Cardiac ventricle fibroblast (primary cell): Measurements from ENCODE around the gene NTMT1. TPM values are rescaled to one million over a fixed set of nuclear protein-coding genes. Genes with fewer than 3 reads are reported as not detected.

Experiments
- total RNA-seq: library from RNA; depleted of rRNA; stranded (reverse); fragments of >200 nt; gene quantifications from 2 replicates; pipeline ENCODE4 v1.2.3, GENCODE V29; 2015

Gene NTMT1
- total RNA-seq = 17.6 and 27.1 TPM in 2 replicates

GRCh38 chr9:129626079-129626624 is at the start of gene NTMT1:
NTMT1 (plus strand) TSS chr9:129626163; CDS start chr9:129632704, 6,541 bp downstream.

DNA sequence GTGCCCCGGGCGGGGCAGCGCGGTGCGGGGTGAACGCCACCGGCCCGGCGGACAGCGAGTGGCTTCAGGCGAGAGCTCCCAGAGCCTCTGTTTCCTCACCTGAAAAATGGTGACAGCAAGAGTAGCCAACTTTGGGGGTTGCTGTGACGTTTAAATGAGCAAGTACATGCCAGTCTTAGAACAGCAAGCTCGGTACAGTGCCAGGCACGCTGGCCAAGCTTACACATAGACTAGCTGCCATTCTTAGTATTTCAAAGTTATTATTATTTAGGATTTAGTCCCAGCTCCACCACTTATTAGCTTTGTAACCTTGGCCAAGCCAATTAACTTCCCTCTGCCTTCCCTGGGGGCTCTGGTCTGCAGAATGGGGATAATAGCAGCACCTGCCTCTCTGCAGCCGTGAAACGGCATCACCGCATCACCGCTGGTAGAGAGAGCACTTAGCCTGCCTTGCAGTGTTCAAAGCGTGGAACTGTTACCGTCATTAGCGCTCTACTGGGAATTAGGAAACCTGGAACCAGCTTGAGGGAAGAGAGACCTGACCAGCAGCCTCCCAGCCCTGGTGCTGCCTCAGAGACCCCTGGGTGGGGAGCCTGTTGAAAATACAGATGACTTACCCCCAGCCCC is 5.2 kb upstream of the NTMT1 start, which contains the start of gene C9orf50:
C9orf50 (minus strand) TSS at position 433 of the 627 bp plus-strand sequence. CDS start 527 bp downstream, outside the sequence.

DNA sequence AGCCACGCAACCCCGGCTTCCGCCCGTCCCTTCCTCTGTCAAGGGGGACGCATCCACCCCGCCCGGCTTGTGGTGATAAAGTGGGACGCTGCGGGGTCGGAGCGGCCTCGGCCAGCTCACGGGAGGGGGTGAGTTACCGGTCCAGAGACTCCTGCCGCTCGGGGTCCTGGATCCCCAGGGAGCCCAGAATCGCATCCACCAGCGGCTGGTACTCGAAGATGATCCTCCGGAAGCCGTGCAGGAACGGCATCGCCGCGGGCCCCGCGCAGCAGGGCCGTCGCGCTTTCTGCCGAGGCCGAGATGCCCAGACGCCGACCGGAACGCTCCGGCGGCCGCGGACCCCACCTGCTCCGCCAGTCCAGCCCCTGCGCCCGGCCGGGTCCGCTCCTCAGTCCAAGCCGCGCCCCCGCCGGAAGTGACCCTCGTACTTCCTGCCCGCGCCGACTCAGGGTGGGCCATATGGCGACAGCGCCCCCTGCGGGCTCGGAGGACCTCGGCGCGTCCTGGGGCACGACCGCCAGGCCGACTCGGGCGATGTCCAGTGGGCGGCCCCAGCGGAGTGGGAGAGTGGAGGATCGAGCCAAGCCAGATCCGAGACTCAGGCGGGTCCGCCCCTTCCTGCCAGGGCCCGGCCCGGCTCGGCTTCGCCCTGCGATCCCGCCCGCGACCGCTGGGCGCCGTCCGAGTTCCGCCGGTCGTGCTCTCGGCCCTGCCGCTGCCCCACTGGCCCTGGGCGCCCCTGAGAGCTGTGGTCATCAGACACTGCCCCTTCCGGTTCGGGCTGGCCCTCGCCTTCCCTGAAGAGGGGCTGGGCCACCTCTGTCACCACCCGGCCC is 16.0 kb downstream of the NTMT1 start, which contains the start of gene ASB6:
ASB6 (minus strand) TSS at position 402 of the 836 bp plus-strand sequence; CDS start at position 250, 152 bp downstream.

GRCh38 chr9:129665389-129665775 is 39.4 kb downstream of the NTMT1 start, which contains the start of gene PRRX2:
PRRX2 (plus strand) TSS chr9:129665647; CDS start chr9:129665868, 221 bp downstream.

Other genes starting within 250 kb of the NTMT1 start
- 0.12 TPM in 1 of 2 replicates, not detected in the other for gene C9orf50, start 5.1 kb upstream of the NTMT1 start, total RNA-seq
- 10.4 and 11.4 TPM in 2 replicates for gene ASB6, start 16.0 kb downstream of the NTMT1 start, total RNA-seq
- 6.5 and 11.9 TPM in 2 replicates for gene PRRX2, start 39.5 kb downstream of the NTMT1 start, total RNA-seq
- gene PTGES, start 126.9 kb downstream of the NTMT1 start, total RNA-seq = 7.4 and 8.9 TPM in 2 replicates
- gene TOR1B, start 177.0 kb downstream of the NTMT1 start, total RNA-seq = 22.7 and 28.6 TPM in 2 replicates
- 27.5 and 32.2 TPM in 2 replicates for gene TOR1A, start 198.0 kb downstream of the NTMT1 start, total RNA-seq
- gene C9orf78, start 209.1 kb downstream of the NTMT1 start, total RNA-seq = 33.4 and 44.5 TPM in 2 replicates
- gene USP20, start 209.3 kb downstream of the NTMT1 start, total RNA-seq = 11.1 and 17.2 TPM in 2 replicates